Colonic mucosa (tissue), 4 donors: ENCODE measurements around the gene SIVA1. TPM values are rescaled to one million over a fixed set of nuclear protein-coding genes. Genes with fewer than 3 reads are reported as not detected.

Source experiments
- DNase-seq: peaks from one replicate; pipeline ENCODE4 v3.0.0-alpha.2; 2020
- H3K27ac ChIP-seq: fragments of 200-600 bp; one replicate; pipeline ENCODE4 v1.8.0; 2021
- H3K27me3 ChIP-seq: fragments of 200-600 bp; one replicate; pipeline ENCODE4 v1.8.0; 2021
- H3K36me3 ChIP-seq: fragments of 200-600 bp; one replicate; pipeline ENCODE4 v1.8.0; 2021
- H3K4me1 ChIP-seq: fragments of 200-600 bp; one replicate; pipeline ENCODE4 v1.8.0; 2021; ENCODE audit warnings: mild to moderate bottlenecking
- H3K4me3 ChIP-seq: fragments of 200-600 bp; one replicate; pipeline ENCODE4 v1.8.0; 2021
- H3K9ac ChIP-seq, 2 donors: one replicate each; pipeline ENCODE4 v1.7.0; 2013; ENCODE audit warnings: control low read depth in 2 of 2, low read depth in 2 of 2, low read length in 2 of 2
- H3K9me3 ChIP-seq: fragments of 200-600 bp; one replicate; pipeline ENCODE4 v1.8.0; 2021
- CTCF ChIP-seq: fragments of 200-600 bp; IDR thresholded peaks from one replicate; pipeline ENCODE4 v1.8.0; 2022; ENCODE audit warnings: antibody characterized with exemption, mild to moderate bottlenecking
- intact Hi-C: fragments of 100-400 bp; cut with DNase I; formaldehyde crosslinking; loops from one replicate; pipeline ENCODE4 v1.14.1; 2022
- total RNA-seq, 2 donors: library from RNA; stranded (reverse); fragmentation: NEBNext Ultra II Directional in 1 of 2; extraction: Animal tissue kit (Norgen Biotek cat#: 25700) in 1 of 2; gene quantifications; one replicate each; pipeline ENCODE4 v1.2.1, GENCODE V29; 2021
- donor health status: healthy.
- donor health status: DM: no; HTN: no; CAD: no.
- donor health status: DM: no; HTN: no; CAD: no.

Gene SIVA1
- total RNA-seq, 2 donors from 2014 or later = 58.8 to 153 TPM

GRCh38 chr14:104772707-104773504 is 20.0 kb downstream of the SIVA1 start:
- DNase-seq = no peak
- intact Hi-C loops = loop anchor here (10.0 kb wide), 1 partner anchor 282 kb away; no protein-coding TSS in a partner anchor
- Histone ChIP-seq H3K9ac (no peak overlapping the region), H3K4me1 (peaks cover 3% of the 10 kb centered on the region), H3K9me3 (no peaks in the 10 kb centered on the region), H3K27ac (no peak overlapping the region), H3K36me3 (peaks cover 3% of the 10 kb centered on the region), H3K27me3 (no peaks in the 10 kb centered on the region), H3K4me3 (no peak overlapping the region)
- TF ChIP-seq CTCF = no peak

DNA sequence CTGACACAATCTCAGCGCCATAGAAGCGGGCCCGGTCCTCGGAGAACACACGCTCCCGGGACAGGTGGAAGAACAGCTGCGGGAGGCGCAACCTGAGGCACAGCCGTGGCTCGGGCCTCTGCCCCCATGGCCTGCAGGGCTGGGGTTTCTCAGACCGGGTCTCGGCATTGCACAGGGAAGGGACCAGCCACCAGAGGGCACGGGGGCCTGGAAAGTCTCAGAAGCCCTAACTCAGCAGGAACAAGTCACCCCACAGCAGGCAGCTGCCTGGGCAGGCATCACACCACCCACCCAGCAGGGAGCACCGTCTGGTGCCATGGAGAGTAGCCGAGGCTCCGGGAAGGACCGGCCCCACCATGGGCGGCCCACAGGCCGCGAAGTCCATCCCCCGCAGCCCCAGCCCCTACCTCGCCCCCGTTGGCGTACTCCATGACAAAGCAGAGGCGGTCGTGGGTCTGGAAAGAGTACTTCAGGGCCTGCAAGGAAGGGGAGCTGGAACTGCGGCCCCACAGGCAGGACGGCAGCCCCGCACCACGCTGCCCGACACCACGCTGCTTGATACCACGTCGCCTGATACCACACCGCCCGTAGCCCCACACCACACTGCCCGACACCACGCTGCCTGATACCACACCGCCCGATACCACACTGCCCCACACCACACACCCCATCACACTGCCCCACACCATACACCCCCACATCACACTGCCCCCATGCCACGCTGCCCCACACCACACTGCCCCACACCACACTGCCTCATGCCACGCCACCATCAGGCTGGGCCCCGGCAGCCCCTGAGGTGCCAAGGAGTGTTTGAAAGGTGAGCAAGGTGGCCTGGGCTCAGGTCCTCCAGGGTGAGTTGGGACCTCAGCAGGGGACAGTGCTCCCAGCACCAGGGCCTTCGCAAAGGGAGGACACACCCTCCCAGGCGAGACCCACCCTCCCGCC is 20.8 kb downstream of the SIVA1 start:
- Histone ChIP-seq H3K9me3 (no peaks in the 10 kb centered on the region), H3K4me3 (no peak overlapping the region), H3K9ac (no peak overlapping the region), H3K27ac (no peak overlapping the region), H3K4me1 (no peaks in the 10 kb centered on the region), H3K27me3 (no peaks in the 10 kb centered on the region), H3K36me3 (peaks cover 3% of the 10 kb centered on the region)
- intact Hi-C loops = loop anchor here (10.0 kb wide), 1 partner anchor 281 kb away; no protein-coding TSS in a partner anchor
- TF ChIP-seq CTCF = no peak
- no peak for DNase-seq

GRCh38 chr14:104774453-104775072 is 21.6 kb downstream of the SIVA1 start:
- TF ChIP-seq CTCF = no peak
- Histone ChIP-seq H3K27ac (no peak overlapping the region), H3K27me3 (no peaks in the 10 kb centered on the region), H3K36me3 (peaks cover 3% of the 10 kb centered on the region), H3K4me3 (no peak overlapping the region), H3K9me3 (no peaks in the 10 kb centered on the region), H3K9ac (no peak overlapping the region), H3K4me1 (no peaks in the 10 kb centered on the region)
- intact Hi-C loops = loop anchor here (10.0 kb wide), 1 partner anchor 280 kb away; no protein-coding TSS in a partner anchor
- DNase-seq = no peak

- Histone ChIP-seq H3K27me3 (no peaks in the 10 kb centered on the region), H3K4me1 (no peaks in the 10 kb centered on the region), H3K4me3 (no peak overlapping the region), H3K9ac (no peak overlapping the region), H3K27ac (no peak overlapping the region), H3K36me3 (peaks cover 3% of the 10 kb centered on the region), H3K9me3 (no peaks in the 10 kb centered on the region)
- no peak for DNase-seq
- no peak for TF ChIP-seq CTCF
- intact Hi-C loops = loop anchor here (10.0 kb wide), 1 partner anchor 280 kb away; no protein-coding TSS in a partner anchor
Measured at GRCh38 chr14:104775073-104775489, 22.1 kb downstream of the SIVA1 start.

DNA sequence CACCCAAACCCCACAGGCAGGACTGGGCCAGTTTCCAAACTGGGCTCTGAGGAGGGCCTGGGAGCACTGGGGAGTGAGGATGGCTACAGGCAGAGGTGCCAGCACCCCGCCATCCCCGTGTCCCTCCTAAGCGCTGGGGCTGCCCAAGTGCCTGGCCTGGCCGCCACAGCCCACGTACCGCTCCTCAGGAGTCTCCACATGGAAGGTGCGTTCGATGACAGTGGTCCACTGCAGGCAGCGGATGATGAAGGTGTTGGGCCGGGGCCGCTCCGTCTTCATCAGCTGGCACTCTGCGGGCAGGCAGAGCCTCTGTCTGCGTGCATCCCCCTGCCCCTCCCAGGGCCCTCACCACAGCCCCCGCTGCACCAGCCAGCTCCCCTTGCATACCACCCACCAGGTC is 23.5 kb downstream of the SIVA1 start:
- H3K27me3 ChIP-seq = no peaks in the 10 kb centered on the region
- H3K27ac ChIP-seq = no peak overlapping the region
- intact Hi-C loops = loop anchor here (10.0 kb wide), 1 partner anchor 278 kb away; no protein-coding TSS in a partner anchor
- H3K9ac ChIP-seq = no peak overlapping the region
- peaks cover 1% of the 10 kb centered on the region for H3K36me3 ChIP-seq
- no peak overlapping the region for H3K4me3 ChIP-seq
- no peak for TF ChIP-seq CTCF
- no peak for DNase-seq
- H3K9me3 ChIP-seq = no peaks in the 10 kb centered on the region
- H3K4me1 ChIP-seq = no peaks in the 10 kb centered on the region
